ENCODE data around the gene AURKB. TPM values are rescaled to one million over a fixed set of nuclear protein-coding genes. Genes with fewer than 3 reads are reported as not detected.

Gene AURKB
- total and polyA plus RNA-seq, 10 of the 15 experiments (the other 5 are each of a cell fraction or from before 2014, with no cell fraction given) = 52.7 to 209 (median 128) TPM

GRCh38 chr17:8223356-8224126 lies 13.2 kb upstream of the AURKB start:
- ATAC-seq (peak; percentile 53), FAIRE-seq (no peak), DNase-seq (ENCODE audit: low read depth, low spot score) (no peak)
- Histone ChIP-seq H2AFZ (ENCODE audit: control insufficient read depth, low read depth, low read length) (peak overlapping the region; percentile 91), H3K4me3 (peak overlapping the region; percentile 83), H3K36me3 (ENCODE audit: control insufficient read depth in 2 of 2, insufficient read depth in 2 of 2, low read length in 1 of 2) (peaks cover 7 to 12% of the 10 kb centered on the region in 2 experiments; a peak in 3 of 4 replicates), H3K9me3 (replicated peaks; ENCODE audit: control insufficient read depth, insufficient read depth, low read length) (no peaks in the 10 kb centered on the region), H3K27me3 (replicated peaks in 1 of 2; ENCODE audit: control insufficient read depth in 2 of 2, insufficient read depth in 2 of 2, low read length in 1 of 2) (no peaks in the 10 kb centered on the region), H3K9ac (ENCODE audit: control insufficient read depth, insufficient read depth, low read length) (peak overlapping the region; percentile 95), H4K20me1 (ENCODE audit: control insufficient read depth, insufficient read depth) (no peaks in the 10 kb centered on the region; the same call in 1 of the 2 replicates), H3K4me2 (ENCODE audit: control insufficient read depth, insufficient read depth) (peak overlapping the region; percentile 99), H3K4me1 (ENCODE audit: control insufficient read depth, insufficient read depth, low read length) (peaks cover 27% of the 10 kb centered on the region), H3K27ac (ENCODE audit: control insufficient read depth, insufficient read depth) (peak overlapping the region; percentile 97), H3K79me2 (ENCODE audit: control insufficient read depth, insufficient read depth, low read length) (no peaks in the 10 kb centered on the region)
- in situ Hi-C loops (cut with MboI) = loop anchor here (5.0 kb wide), 2 partner anchors 36 to 96 kb away; no protein-coding TSS in a partner anchor
- 10% methylated on average over 27 of the region's 27 CpGs for WGBS (ENCODE audit: insufficient coverage, insufficient replicate concordance, low lambda C conversion rate, missing lambda C conversion rate)
- SMC1A ChIA-PET (ENCODE audit: uncharacterized antibody, unreplicated experiment) = interaction anchor here (0.7 to 6.7 kb wide), 13 partner anchors 13 to 104 kb away, joined by 3 to 64 read pairs (median 20); partner anchors contain the start of genes AURKB, BORCS6, CTC1 and PFAS
- CTCF ChIA-PET = interaction anchor here (0.5 to 5.0 kb wide), 15 partner anchors 13 to 153 kb away, joined by 3 to 56 read pairs (median 11); partner anchors contain the start of genes ALOXE3, AURKB, BORCS6 and CTC1
- intact Hi-C loops (cut with micrococcal nuclease; ENCODE audit: unreplicated experiment) = loop anchor here (1.0 to 5.0 kb wide), 3 partner anchors 51 to 86 kb away; no protein-coding TSS in a partner anchor
- BruUV-seq (replicated peaks) = TSS peak; percentile 94
- POLR2A ChIA-PET = interaction anchor here (1.0 to 9.0 kb wide), 15 partner anchors 13 to 101 kb away, joined by 3 to 161 read pairs (median 6); partner anchors contain the start of genes AURKB, BORCS6, CTC1 and PFAS
- RAD21 ChIA-PET (ENCODE audit: unreplicated experiment) = interaction anchor here (0.6 to 6.5 kb wide), 12 partner anchors 12 to 647 kb away, joined by 3 to 117 read pairs (median 4); partner anchors contain the start of genes AURKB, BORCS6, CTC1 and PFAS
- peak; percentile 29; the same call in 1 of the 2 replicates for TF ChIP-seq MXI1 (IDR thresholded peaks at IDR 0.05; ENCODE audit: low read depth, low read length)
- TF ChIP-seq ZNF207 (IDR thresholded peaks at IDR 0.05; ENCODE audit: borderline replicate concordance) = 0 out of 2 replicates have a peak, but pooled peaks have one; percentile 19
- no peak for TF ChIP-seq NFXL1 (IDR thresholded peaks at IDR 0.05; ENCODE audit: borderline replicate concordance)
- no peak for TF ChIP-seq POLR2AphosphoS2 (IDR thresholded peaks at IDR 0.05; ENCODE audit: low read depth, low read length)
- TF ChIP-seq ZNF217 (IDR thresholded peaks at IDR 0.05) = no peak
- TF ChIP-seq GATAD2B (conservative IDR thresholded peaks at IDR 0.05; ENCODE audit: low read depth) = no peak; the same call in 1 of the 2 replicates
- no peak for TF ChIP-seq STAT1 (conservative IDR thresholded peaks at IDR 0.05)
- no peak for TF ChIP-seq ZBTB11 (CRISPR knock-in tag; IDR thresholded peaks at IDR 0.05)
- no peak for TF ChIP-seq BCL3 (IDR thresholded peaks at IDR 0.05; ENCODE audit: borderline replicate concordance, insufficient read depth, low read depth, low read length, poor library complexity, severe bottlenecking)
- peak; percentile 39 to 59 (median 46); a peak in 4 of 6 replicates for TF ChIP-seq CTCF (IDR thresholded peaks at IDR 0.05 in 2 of 3, conservative IDR thresholded peaks at IDR 0.05 in 1 of 3; ENCODE audit: control insufficient read depth in 2 of 3, extremely low read depth in 1 of 3, insufficient read depth in 1 of 3, low read depth in 3 of 3, low read length in 3 of 3)
- no peak for TF ChIP-seq CEBPB (IDR thresholded peaks at IDR 0.05; ENCODE audit: borderline replicate concordance in 1 of 2, low read depth in 2 of 2, low read length in 2 of 2)

Measured in GM12878 (cell line).